Natural killer cell (primary cell): ENCODE data around the gene MPZL1. TPM values are rescaled to one million over a fixed set of nuclear protein-coding genes. Genes with fewer than 3 reads are reported as not detected.

Source experiments
- ATAC-seq, 3 donors: fragments of 150-1000 bp in 2 of 3; fragments of 200-7000 bp in 1 of 3; cut with Tn5 transposase; 1 replicate in 1 of 3; 2 replicates in 2 of 3; pipeline ENCODE4 v1.10.0; 2021; ENCODE audit warnings: mild to moderate bottlenecking in 2 of 3, moderate library complexity in 2 of 3
- DNase-seq, 2 donors: peaks; one replicate each; pipeline versions ENCODE4 v3.0.0 to v3.0.0-alpha.2; 2013 to 2021; ENCODE audit warnings: mixed read lengths in 1 of 2
- H3K27ac ChIP-seq: one replicate; pipeline ENCODE4 v1.5.1; 2013; ENCODE audit warnings: mild to moderate bottlenecking, low read length
- H3K27me3 ChIP-seq: one replicate; pipeline ENCODE4 v1.6.1; 2013; ENCODE audit warnings: low read length; ENCODE audit not compliant: control insufficient read depth, insufficient read depth
- H3K36me3 ChIP-seq: one replicate; pipeline ENCODE4 v1.6.1; 2013; ENCODE audit warnings: low read length; ENCODE audit not compliant: control insufficient read depth, insufficient read depth
- H3K4me1 ChIP-seq: one replicate; pipeline ENCODE4 v1.6.1; 2013; ENCODE audit warnings: low read length; ENCODE audit not compliant: control insufficient read depth, insufficient read depth
- H3K4me3 ChIP-seq: one replicate; pipeline ENCODE4 v1.5.1; 2013; ENCODE audit warnings: low read length
- H3K9me3 ChIP-seq: one replicate; pipeline ENCODE4 v1.6.1; 2013; ENCODE audit warnings: low read length; ENCODE audit not compliant: control insufficient read depth, insufficient read depth
- H3K27ac Mint-ChIP-seq, 2 donors: one replicate each; pipeline ENCODE4 v1.8.0; 2022; ENCODE audit warnings: mild to moderate bottlenecking in 2 of 2, mixed read lengths in 2 of 2, moderate library complexity in 1 of 2
- H3K27me3 Mint-ChIP-seq, 2 donors: one replicate each; pipeline ENCODE4 v1.8.0; 2022; ENCODE audit warnings: low read depth in 2 of 2, mixed read lengths in 2 of 2
- H3K36me3 Mint-ChIP-seq: one replicate; pipeline ENCODE4 v1.8.0; 2022; ENCODE audit warnings: mixed read lengths
- H3K4me1 Mint-ChIP-seq, 2 donors: one replicate each; pipeline ENCODE4 v1.8.0; 2022; ENCODE audit warnings: mixed read lengths in 2 of 2
- H3K4me3 Mint-ChIP-seq: one replicate; pipeline ENCODE4 v1.8.0; 2022; ENCODE audit warnings: mild to moderate bottlenecking, moderate library complexity, mixed read lengths
- H3K9me3 Mint-ChIP-seq, 2 donors: one replicate each; pipeline ENCODE4 v1.8.0; 2022; ENCODE audit warnings: mixed read lengths in 2 of 2
- WGBS: methylation state at CpG from one replicate; pipeline ENCODE4 v1.1.7; 2013; ENCODE audit warnings: missing lambda C conversion rate; ENCODE audit not compliant: insufficient coverage; 5-methylcytosine and 5-hydroxymethylcytosine counted together
- intact Hi-C: fragments of 100-400 bp; cut with micrococcal nuclease; formaldehyde crosslinking; loops from one replicate; pipeline ENCODE4 v1.14.2; 2022
- total RNA-seq, 4 donors: library from RNA; stranded (reverse); fragments of 120-200 nt in 1 of 4; gene quantifications; one replicate each; pipeline versions ENCODE4 v1.2.3 to v1.2.4, GENCODE V29; 2013 to 2022
- TF ChIP-seq, protein P1 (sequence below): fragments of 200-600 bp; IDR thresholded peaks from one replicate; pipeline ENCODE4 v1.8.0; 2022; ENCODE audit warnings: antibody characterized with exemption

MPZL1 gene
- total RNA-seq, 3 donors from 2014 or later (not counting 1 experiment from before 2014, with no cell fraction given): 3.4 to 4.6 (median 4.0) TPM

DNA sequence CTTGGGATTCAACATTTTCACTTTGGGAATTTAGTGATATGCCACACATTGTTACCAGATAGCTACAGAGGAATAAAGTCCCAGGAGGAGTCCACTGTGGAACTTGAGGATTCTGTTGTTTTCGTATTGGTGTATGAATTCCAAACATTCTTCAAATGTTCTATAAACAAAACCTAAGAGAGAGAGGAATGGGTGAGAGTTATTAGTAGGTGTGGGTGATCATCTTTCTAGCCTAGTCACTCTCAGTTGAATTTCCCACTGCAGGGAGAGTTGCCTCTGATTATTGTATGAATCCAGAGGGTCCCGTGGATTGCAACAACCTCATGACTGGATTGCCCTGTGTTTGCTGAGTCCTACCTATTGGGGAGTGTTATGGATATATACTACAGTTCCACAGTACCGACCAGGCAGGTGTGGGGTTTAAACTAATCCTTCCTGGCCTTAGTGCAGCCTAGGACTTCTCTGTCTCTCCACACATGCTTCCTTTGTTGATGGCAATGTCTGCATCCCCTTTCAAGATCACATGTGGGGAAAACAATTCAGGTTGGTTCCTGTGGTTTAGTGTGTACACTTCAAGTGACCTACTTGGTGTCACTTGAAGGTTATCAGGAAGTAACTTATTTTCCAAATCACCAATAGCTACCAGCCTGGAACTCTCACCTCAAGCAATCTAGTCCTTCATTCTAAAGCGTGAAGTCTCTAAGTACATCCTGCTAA, 100.3 kb downstream of the MPZL1 start:
- no peak overlapping the region for H3K4me3 Mint-ChIP-seq
- H3K27me3 ChIP-seq: no peaks in the 10 kb centered on the region
- no peaks in the 10 kb centered on the region for H3K9me3 Mint-ChIP-seq
- peaks cover 5 to 9% of the 10 kb centered on the region in 2 donors for H3K27me3 Mint-ChIP-seq
- H3K4me1 Mint-ChIP-seq: peaks cover 5% of the 10 kb centered on the region in 2 donors
- WGBS: 55% methylated on average over 3 of the region's 4 CpGs
- TF ChIP-seq, protein P1, sequence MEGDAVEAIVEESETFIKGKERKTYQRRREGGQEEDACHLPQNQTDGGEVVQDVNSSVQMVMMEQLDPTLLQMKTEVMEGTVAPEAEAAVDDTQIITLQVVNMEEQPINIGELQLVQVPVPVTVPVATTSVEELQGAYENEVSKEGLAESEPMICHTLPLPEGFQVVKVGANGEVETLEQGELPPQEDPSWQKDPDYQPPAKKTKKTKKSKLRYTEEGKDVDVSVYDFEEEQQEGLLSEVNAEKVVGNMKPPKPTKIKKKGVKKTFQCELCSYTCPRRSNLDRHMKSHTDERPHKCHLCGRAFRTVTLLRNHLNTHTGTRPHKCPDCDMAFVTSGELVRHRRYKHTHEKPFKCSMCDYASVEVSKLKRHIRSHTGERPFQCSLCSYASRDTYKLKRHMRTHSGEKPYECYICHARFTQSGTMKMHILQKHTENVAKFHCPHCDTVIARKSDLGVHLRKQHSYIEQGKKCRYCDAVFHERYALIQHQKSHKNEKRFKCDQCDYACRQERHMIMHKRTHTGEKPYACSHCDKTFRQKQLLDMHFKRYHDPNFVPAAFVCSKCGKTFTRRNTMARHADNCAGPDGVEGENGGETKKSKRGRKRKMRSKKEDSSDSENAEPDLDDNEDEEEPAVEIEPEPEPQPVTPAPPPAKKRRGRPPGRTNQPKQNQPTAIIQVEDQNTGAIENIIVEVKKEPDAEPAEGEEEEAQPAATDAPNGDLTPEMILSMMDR: no peak
- peaks cover 5% of the 10 kb centered on the region for H3K4me1 ChIP-seq
- no peaks in the 10 kb centered on the region for H3K36me3 ChIP-seq
- H3K27ac Mint-ChIP-seq: no peak overlapping the region
- DNase-seq (no peak), ATAC-seq (no peak)
- H3K9me3 ChIP-seq: no peaks in the 10 kb centered on the region
- H3K4me3 ChIP-seq: no peak overlapping the region
- no peak overlapping the region for H3K27ac ChIP-seq
- no peaks in the 10 kb centered on the region for H3K36me3 Mint-ChIP-seq
- intact Hi-C loops: no loop called here

DNA sequence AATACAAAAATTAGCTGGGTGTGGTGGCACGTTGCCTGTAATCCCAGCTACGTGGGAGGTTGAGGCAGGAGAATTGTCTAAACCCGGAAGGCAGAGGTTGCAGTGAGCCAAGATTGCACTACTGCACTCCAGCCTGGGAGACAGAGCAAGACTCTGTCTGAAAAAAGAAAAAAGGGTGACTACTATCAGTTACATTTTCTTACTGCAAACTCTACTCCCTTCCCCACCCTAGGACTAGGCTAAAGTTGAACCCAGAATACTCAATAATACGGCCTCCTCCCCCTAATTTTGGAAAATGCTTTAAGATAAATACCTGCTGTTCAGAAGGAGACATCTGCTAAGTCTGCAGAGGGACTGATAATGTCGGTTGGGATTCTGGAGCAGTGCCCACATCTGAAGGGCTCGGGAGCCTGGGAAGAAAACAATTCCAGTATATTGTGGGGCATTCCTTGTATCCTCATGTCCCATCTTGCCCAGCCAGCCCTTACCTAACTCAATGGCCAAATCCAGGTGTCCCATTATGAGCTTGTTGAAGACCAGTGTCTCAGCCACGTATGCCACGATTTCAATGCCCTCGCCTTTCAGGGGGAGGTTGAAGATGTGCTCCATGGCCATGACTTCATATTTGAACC, 102.5 kb downstream of the MPZL1 start:
- H3K27ac ChIP-seq: no peak overlapping the region
- no peaks in the 10 kb centered on the region for H3K9me3 ChIP-seq
- peaks cover 5% of the 10 kb centered on the region for H3K4me1 ChIP-seq
- no peaks in the 10 kb centered on the region for H3K27me3 ChIP-seq
- Mint-ChIP-seq H3K27me3 (peaks cover 5 to 9% of the 10 kb centered on the region in 2 donors), H3K9me3 (no peaks in the 10 kb centered on the region), H3K36me3 (no peaks in the 10 kb centered on the region), H3K4me3 (no peak overlapping the region), H3K27ac (no peak overlapping the region), H3K4me1 (peaks cover 5% of the 10 kb centered on the region in 2 donors)
- no peak overlapping the region for H3K4me3 ChIP-seq
- intact Hi-C loops: no loop called here
- TF ChIP-seq, protein P1: no peak
- 93% methylated on average over 9 of the region's 9 CpGs for WGBS
- DNase-seq: no peak
- ATAC-seq: no peak
- H3K36me3 ChIP-seq: no peaks in the 10 kb centered on the region

DNA sequence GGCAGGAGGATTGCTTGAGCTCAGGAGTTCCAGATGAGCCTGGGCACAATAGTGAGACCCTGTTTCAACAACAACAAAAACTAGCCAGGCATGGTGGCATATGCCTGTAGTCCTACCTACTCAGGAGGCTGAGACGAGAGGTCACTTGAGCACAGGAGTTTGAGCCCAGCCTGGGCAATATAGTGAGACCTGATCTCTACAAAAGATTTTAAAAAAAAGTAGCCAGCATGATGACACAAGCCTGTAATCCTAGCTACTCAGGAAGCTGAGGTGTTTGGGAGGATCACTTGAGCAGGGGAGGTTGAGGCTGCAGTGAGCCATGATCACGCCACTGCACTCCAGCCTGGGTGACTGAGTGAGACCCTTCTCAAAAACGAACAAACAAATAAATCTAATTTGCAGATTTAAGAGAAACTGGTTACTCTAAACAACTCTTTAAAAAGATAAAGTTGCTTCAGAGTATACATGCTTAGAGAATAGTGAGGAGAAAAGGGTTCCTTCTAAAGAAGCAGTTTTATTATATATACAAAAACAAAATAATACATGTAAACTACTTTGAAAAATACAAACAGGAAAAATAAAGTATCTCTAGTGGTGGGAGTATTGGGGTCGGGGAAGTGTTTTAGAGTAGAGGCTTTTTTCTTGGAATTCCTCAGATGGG, 103.8 kb downstream of the MPZL1 start:
- H3K36me3 Mint-ChIP-seq: no peaks in the 10 kb centered on the region
- TF ChIP-seq, protein P1: no peak
- H3K9me3 Mint-ChIP-seq: no peaks in the 10 kb centered on the region
- WGBS: 92% methylated on average over 2 of the region's 4 CpGs
- DNase-seq (no peak), ATAC-seq (no peak)
- H3K9me3 ChIP-seq: no peaks in the 10 kb centered on the region
- peaks cover 0 to 3% of the 10 kb centered on the region in 2 donors for H3K27me3 Mint-ChIP-seq
- H3K4me3 Mint-ChIP-seq: no peak overlapping the region
- H3K27ac Mint-ChIP-seq: no peak overlapping the region
- H3K36me3 ChIP-seq: no peaks in the 10 kb centered on the region
- H3K4me3 ChIP-seq: no peak overlapping the region
- H3K27ac ChIP-seq: no peak overlapping the region
- intact Hi-C loops: no loop called here
- no peaks in the 10 kb centered on the region for H3K27me3 ChIP-seq
- H3K4me1 Mint-ChIP-seq: no peaks in the 10 kb centered on the region
- H3K4me1 ChIP-seq: no peaks in the 10 kb centered on the region
